ENCODE results near the gene CORO1C.

GRCh38 chr12:108700833-108701541, 30.3 kb downstream of the CORO1C start:
- TF ChIP-seq PURB (CRISPR knock-in tag; IDR thresholded peaks at IDR 0.05; ENCODE audit: low read depth) = no peak
- TF ChIP-seq NFYB (IDR thresholded peaks at IDR 0.05; ENCODE audit: extremely low read depth, insufficient read length) = no peak
- no peak for TF ChIP-seq MAFG (tag; conservative IDR thresholded peaks at IDR 0.05)
- TF ChIP-seq CTCF (IDR thresholded peaks at IDR 0.05 in 2 of 3, conservative IDR thresholded peaks at IDR 0.05 in 1 of 3; ENCODE audit: insufficient read depth in 2 of 3, low read depth in 1 of 3, low read length in 3 of 3) = no peak
- no peak for TF ChIP-seq PRDM10 (IDR thresholded peaks at IDR 0.05; ENCODE audit: partially characterized antibody)
- TF ChIP-seq ZNF609 (CRISPR knock-in tag; IDR thresholded peaks at IDR 0.05; ENCODE audit: borderline replicate concordance) = no peak
